ENCODE measurements around the gene FGFR4. TPM values are rescaled to one million over a fixed set of nuclear protein-coding genes. Genes with fewer than 3 reads are reported as not detected.
"Not testable (repeated sequence)": the region's sequence is repeated elsewhere in the genome, so short reads cannot be mapped to it uniquely, and the experiment has no call there.

The FGFR4 gene
- polyA plus RNA-seq, 1 experiment = 5.8 TPM

GRCh38 chr5:177043958-177044357, 42.8 kb upstream of the FGFR4 start:
- H3K27ac ChIP-seq (ENCODE audit: low read depth, low read length) = no peak overlapping the region
- ChIA-PET POLR2A (no interaction called here), CTCF (interaction anchor here (1.3 to 2.3 kb wide), 2 partner anchors 28 to 383 kb away, joined by 4 to 9 read pairs; no protein-coding TSS in a partner anchor)
- no peak overlapping the region for H3K4me3 ChIP-seq (ENCODE audit: low read depth, low read length)
- TF ChIP-seq CTCF (IDR thresholded peaks at IDR 0.05; ENCODE audit: low read depth, low read length) = no peak
- DNase-seq (ENCODE audit: low read depth, low spot score) = no peak
- no peaks in the 10 kb centered on the region for H3K9me3 ChIP-seq (ENCODE audit: control insufficient read depth, insufficient read depth, low read length)
- H3K27me3 ChIP-seq (ENCODE audit: control insufficient read depth, insufficient read depth, low read length) = no peaks in the 10 kb centered on the region

GRCh38 chr5:177044641-177045040, 42.1 kb upstream of the FGFR4 start:
- no peak for TF ChIP-seq CTCF (IDR thresholded peaks at IDR 0.05; ENCODE audit: low read depth, low read length)
- no peak for DNase-seq (ENCODE audit: low read depth, low spot score)
- Histone ChIP-seq H3K27ac (ENCODE audit: low read depth, low read length) (no peak overlapping the region), H3K27me3 (ENCODE audit: control insufficient read depth, insufficient read depth, low read length) (no peaks in the 10 kb centered on the region), H3K4me3 (ENCODE audit: low read depth, low read length) (no peak overlapping the region), H3K9me3 (ENCODE audit: control insufficient read depth, insufficient read depth, low read length) (no peaks in the 10 kb centered on the region)
- POLR2A ChIA-PET = no interaction called here
- CTCF ChIA-PET = interaction anchor here (1.3 to 2.3 kb wide), 2 partner anchors 27 to 384 kb away, joined by 4 to 9 read pairs; no protein-coding TSS in a partner anchor

DNA sequence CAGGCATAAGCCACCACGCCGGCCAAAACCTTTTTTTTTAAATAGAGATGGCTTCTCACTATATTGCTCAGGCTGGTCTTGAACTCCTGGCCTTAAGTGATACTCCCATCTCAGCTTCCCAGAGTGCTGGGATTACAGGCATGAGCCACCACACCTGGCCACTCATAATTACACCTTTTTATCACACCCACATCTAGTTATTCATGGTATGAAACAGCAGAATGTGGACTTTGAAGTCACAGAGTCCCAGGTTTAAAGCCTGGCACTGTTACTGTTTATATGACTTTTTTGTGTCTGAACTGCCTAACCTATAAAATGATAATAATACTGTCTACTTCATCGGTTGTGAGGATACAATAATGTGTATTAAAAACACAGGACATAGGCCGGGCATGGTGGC, 41.1 kb upstream of the FGFR4 start:
- no peaks in the 10 kb centered on the region for H3K9me3 ChIP-seq (ENCODE audit: control insufficient read depth, insufficient read depth, low read length)
- no peak for DNase-seq (ENCODE audit: low read depth, low spot score)
- H3K4me3 ChIP-seq (ENCODE audit: low read depth, low read length) = no peak overlapping the region
- POLR2A ChIA-PET = no interaction called here
- CTCF ChIA-PET = interaction anchor here (2.3 kb wide), 1 partner anchor 26 kb away, joined by 9 read pairs; no protein-coding TSS in a partner anchor
- no peak overlapping the region for H3K27ac ChIP-seq (ENCODE audit: low read depth, low read length)
- no peak for TF ChIP-seq CTCF (IDR thresholded peaks at IDR 0.05; ENCODE audit: low read depth, low read length)
- no peaks in the 10 kb centered on the region for H3K27me3 ChIP-seq (ENCODE audit: control insufficient read depth, insufficient read depth, low read length)

- CTCF ChIA-PET; DNase-seq (ENCODE audit: low read depth, low spot score); POLR2A ChIA-PET: not testable (repeated sequence)
These were observed 38.2 kb upstream of the FGFR4 start for GRCh38 chr5:177048531-177048930.

DNA sequence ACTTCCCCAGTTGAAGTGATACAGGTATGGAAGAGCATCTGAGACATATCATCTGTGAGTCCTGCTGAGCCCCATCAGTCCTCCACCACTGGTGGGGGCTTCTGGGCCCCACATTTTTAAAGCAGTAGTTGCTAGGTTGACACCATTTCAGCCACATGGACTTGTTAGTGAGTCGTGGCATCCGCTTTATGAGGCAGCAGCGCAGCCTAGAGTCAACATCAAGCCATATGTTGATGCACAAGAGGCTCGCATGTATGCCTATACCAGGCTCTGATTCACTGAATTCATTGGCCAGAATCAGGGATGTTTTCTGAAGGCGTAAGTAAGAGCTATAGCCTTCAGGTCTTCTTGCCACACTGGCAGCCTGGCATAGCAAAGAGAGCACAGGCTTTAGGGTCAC, 37.4 kb upstream of the FGFR4 start:
- Histone ChIP-seq H3K27ac (ENCODE audit: low read depth, low read length) (no peak overlapping the region), H3K9me3 (ENCODE audit: control insufficient read depth, insufficient read depth, low read length) (no peaks in the 10 kb centered on the region), H3K27me3 (ENCODE audit: control insufficient read depth, insufficient read depth, low read length) (no peaks in the 10 kb centered on the region), H3K4me3 (ENCODE audit: low read depth, low read length) (no peak overlapping the region)
- no peak for DNase-seq (ENCODE audit: low read depth, low spot score)
- TF ChIP-seq CTCF (IDR thresholded peaks at IDR 0.05; ENCODE audit: low read depth, low read length) = no peak
- CTCF ChIA-PET = no interaction called here
- POLR2A ChIA-PET = no interaction called here

More at GRCh38 chr5:177048531-177048930, 38.2 kb upstream of the FGFR4 start:
- not testable (repeated sequence) for H3K27me3 ChIP-seq (ENCODE audit: control insufficient read depth, insufficient read depth, low read length); H3K4me3 ChIP-seq (ENCODE audit: low read depth, low read length); H3K9me3 ChIP-seq (ENCODE audit: control insufficient read depth, insufficient read depth, low read length); H3K27ac ChIP-seq (ENCODE audit: low read depth, low read length)
